ENCODE results near the gene L1CAM.

L1CAM gene

GRCh38 chrX:153927672-153927921, 41.6 kb upstream of the L1CAM start:
- no peak for TF ChIP-seq GATA3 (IDR thresholded peaks at IDR 0.05; ENCODE audit: low read depth, low read length)
- TF ChIP-seq GATA2 (IDR thresholded peaks at IDR 0.05; ENCODE audit: low read depth, low read length), result no peak

- TF ChIP-seq GATA3 (IDR thresholded peaks at IDR 0.05; ENCODE audit: low read depth, low read length) (no peak), GATA2 (IDR thresholded peaks at IDR 0.05; ENCODE audit: low read depth, low read length) (no peak)
These were observed 41.1 kb upstream of the L1CAM start for GRCh38 chrX:153926858-153927671.

- no peak for TF ChIP-seq GATA3 (IDR thresholded peaks at IDR 0.05; ENCODE audit: low read depth, low read length)
- no peak for TF ChIP-seq GATA2 (IDR thresholded peaks at IDR 0.05; ENCODE audit: low read depth, low read length)
These were observed 40.5 kb upstream of the L1CAM start for GRCh38 chrX:153926552-153926857.

GRCh38 chrX:153925739-153926551, 40.0 kb upstream of the L1CAM start, which contains the start of gene ARHGAP4:
ARHGAP4 (minus strand) TSS chrX:153926264; CDS start chrX:153926202, 62 bp downstream.
- TF ChIP-seq GATA3 (IDR thresholded peaks at IDR 0.05; ENCODE audit: low read depth, low read length) (no peak), GATA2 (IDR thresholded peaks at IDR 0.05; ENCODE audit: low read depth, low read length) (no peak)

GRCh38 chrX:153925387-153925738, 39.4 kb upstream of the L1CAM start:
- no peak for TF ChIP-seq GATA3 (IDR thresholded peaks at IDR 0.05; ENCODE audit: low read depth, low read length)
- no peak for TF ChIP-seq GATA2 (IDR thresholded peaks at IDR 0.05; ENCODE audit: low read depth, low read length)

GRCh38 chrX:153924149-153924861, 38.3 kb upstream of the L1CAM start:
- no peak for TF ChIP-seq GATA3 (IDR thresholded peaks at IDR 0.05; ENCODE audit: low read depth, low read length)
- no peak for TF ChIP-seq GATA2 (IDR thresholded peaks at IDR 0.05; ENCODE audit: low read depth, low read length)

GRCh38 chrX:153922932-153923857, 37.2 kb upstream of the L1CAM start:
- TF ChIP-seq GATA2 (IDR thresholded peaks at IDR 0.05; ENCODE audit: low read depth, low read length) (no peak), GATA3 (IDR thresholded peaks at IDR 0.05; ENCODE audit: low read depth, low read length) (no peak)

GRCh38 chrX:153921511-153922446, 35.8 kb upstream of the L1CAM start:
- TF ChIP-seq GATA2 (IDR thresholded peaks at IDR 0.05; ENCODE audit: low read depth, low read length) (no peak), GATA3 (IDR thresholded peaks at IDR 0.05; ENCODE audit: low read depth, low read length) (no peak)

GRCh38 chrX:153921070-153921469, 35.1 kb upstream of the L1CAM start:
- TF ChIP-seq GATA2 (IDR thresholded peaks at IDR 0.05; ENCODE audit: low read depth, low read length), result no peak
- TF ChIP-seq GATA3 (IDR thresholded peaks at IDR 0.05; ENCODE audit: low read depth, low read length), result no peak

GRCh38 chrX:153920546-153920945, 34.6 kb upstream of the L1CAM start:
- TF ChIP-seq GATA2 (IDR thresholded peaks at IDR 0.05; ENCODE audit: low read depth, low read length), result no peak
- no peak for TF ChIP-seq GATA3 (IDR thresholded peaks at IDR 0.05; ENCODE audit: low read depth, low read length)

- no peak for TF ChIP-seq GATA3 (IDR thresholded peaks at IDR 0.05; ENCODE audit: low read depth, low read length)
- no peak for TF ChIP-seq GATA2 (IDR thresholded peaks at IDR 0.05; ENCODE audit: low read depth, low read length)
These were observed 33.3 kb upstream of the L1CAM start for GRCh38 chrX:153919281-153919680.

GRCh38 chrX:153917869-153918268, 31.9 kb upstream of the L1CAM start:
- TF ChIP-seq GATA3 (IDR thresholded peaks at IDR 0.05; ENCODE audit: low read depth, low read length) (no peak), GATA2 (IDR thresholded peaks at IDR 0.05; ENCODE audit: low read depth, low read length) (no peak)

- no peak for TF ChIP-seq GATA3 (IDR thresholded peaks at IDR 0.05; ENCODE audit: low read depth, low read length)
- no peak for TF ChIP-seq GATA2 (IDR thresholded peaks at IDR 0.05; ENCODE audit: low read depth, low read length)
These were observed 27.7 kb upstream of the L1CAM start for GRCh38 chrX:153913701-153914100.

Measured in SH-SY5Y (cell line).